DND-41 (cell line): ENCODE measurements around the gene VWF.

Experiments used
- CTCF ChIP-seq: IDR thresholded peaks from 2 replicates; pipeline ENCODE4 v1.5.1; 2012; ENCODE audit warnings: borderline replicate concordance, low read length, moderate library complexity, mild to moderate bottlenecking; ENCODE audit not compliant: poor library complexity, severe bottlenecking; ENCODE audit errors: extremely low read depth
- EZH2 ChIP-seq: IDR thresholded peaks from 3 replicates; pipeline ENCODE4 v1.6.1; 2012; ENCODE audit warnings: borderline replicate concordance, low read depth, mild to moderate bottlenecking, moderate library complexity, low read length, inconsistent platforms; ENCODE audit not compliant: severe bottlenecking

GRCh38 chr12:6047249-6048237, 76.9 kb downstream of the VWF start:
- TF ChIP-seq CTCF (no peak), EZH2 (no peak)
